Neutrophil (primary cell): ENCODE data around the gene SCAF11.
A peak's percentile ranks its signal among the peaks of the same experiment; 100 is the strongest.

Experiments used
- H3K27ac ChIP-seq: fragments of 200-600 bp; sonication (generic); 2 replicates; pipeline ENCODE4 v1.5.1; 2016; ENCODE audit warnings: mild to moderate bottlenecking, moderate library complexity
- H3K27me3 ChIP-seq: fragments of 200-600 bp; sonication (generic); 2 replicates; pipeline ENCODE4 v1.6.0; 2016; ENCODE audit warnings: mild to moderate bottlenecking
- H3K36me3 ChIP-seq: fragments of 200-600 bp; sonication (generic); 2 replicates; pipeline ENCODE4 v1.5.1; 2017
- H3K4me1 ChIP-seq, 2 experiments: fragments of 200-600 bp in 1 of 2; sonication (generic) in 1 of 2; 1 replicate in 1 of 2; 2 replicates in 1 of 2; pipeline versions ENCODE4 v1.5.1 to v1.6.1; 2013 to 2016; ENCODE audit warnings: low read depth in 1 of 2, low read length in 1 of 2, mild to moderate bottlenecking in 1 of 2, moderate library complexity in 1 of 2; ENCODE audit not compliant: control insufficient read depth in 1 of 2, insufficient read depth in 1 of 2
- H3K4me3 ChIP-seq, 2 experiments: fragments of 200-600 bp in 1 of 2; sonication (generic) in 1 of 2; 1 replicate in 1 of 2; 2 replicates in 1 of 2; pipeline ENCODE4 v1.5.1; 2013 to 2016; ENCODE audit warnings: low read depth in 1 of 2, low read length in 1 of 2, mild to moderate bottlenecking in 1 of 2, moderate library complexity in 1 of 2
- H3K9me3 ChIP-seq: fragments of 200-600 bp; sonication (generic); 2 replicates; pipeline ENCODE4 v1.5.1; 2016
- TF ChIP-seq, protein P1 (sequence below): fragments of 200-600 bp; sonication (generic); IDR thresholded peaks from 2 replicates; pipeline ENCODE4 v1.5.1; 2016; ENCODE audit warnings: antibody characterized with exemption

SCAF11 gene

DNA sequence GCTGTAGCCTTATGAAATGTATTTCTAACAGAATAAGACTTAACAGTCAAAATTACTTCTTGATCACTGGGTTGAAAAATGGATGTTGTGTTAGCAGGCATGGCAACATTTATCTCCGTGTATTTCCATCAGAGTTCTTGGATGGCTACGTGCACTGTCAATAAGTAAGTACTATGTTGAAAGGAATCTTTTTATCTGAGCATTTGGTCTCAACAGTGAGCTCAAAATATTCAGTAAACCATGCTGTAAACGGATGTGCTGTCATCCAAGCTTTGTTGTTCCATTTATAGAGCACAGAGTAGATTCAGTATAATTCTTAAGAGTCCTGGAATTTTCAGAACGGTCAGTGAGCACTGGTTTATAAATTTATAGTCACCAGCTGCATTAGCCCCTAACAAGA, 15.5 kb downstream of the SCAF11 start:
- H3K27ac ChIP-seq = peak overlapping the region; percentile 7
- no peaks in the 10 kb centered on the region for H3K9me3 ChIP-seq
- H3K4me3 ChIP-seq = no peak overlapping the region
- no peaks in the 10 kb centered on the region for H3K27me3 ChIP-seq
- TF ChIP-seq, protein P1, sequence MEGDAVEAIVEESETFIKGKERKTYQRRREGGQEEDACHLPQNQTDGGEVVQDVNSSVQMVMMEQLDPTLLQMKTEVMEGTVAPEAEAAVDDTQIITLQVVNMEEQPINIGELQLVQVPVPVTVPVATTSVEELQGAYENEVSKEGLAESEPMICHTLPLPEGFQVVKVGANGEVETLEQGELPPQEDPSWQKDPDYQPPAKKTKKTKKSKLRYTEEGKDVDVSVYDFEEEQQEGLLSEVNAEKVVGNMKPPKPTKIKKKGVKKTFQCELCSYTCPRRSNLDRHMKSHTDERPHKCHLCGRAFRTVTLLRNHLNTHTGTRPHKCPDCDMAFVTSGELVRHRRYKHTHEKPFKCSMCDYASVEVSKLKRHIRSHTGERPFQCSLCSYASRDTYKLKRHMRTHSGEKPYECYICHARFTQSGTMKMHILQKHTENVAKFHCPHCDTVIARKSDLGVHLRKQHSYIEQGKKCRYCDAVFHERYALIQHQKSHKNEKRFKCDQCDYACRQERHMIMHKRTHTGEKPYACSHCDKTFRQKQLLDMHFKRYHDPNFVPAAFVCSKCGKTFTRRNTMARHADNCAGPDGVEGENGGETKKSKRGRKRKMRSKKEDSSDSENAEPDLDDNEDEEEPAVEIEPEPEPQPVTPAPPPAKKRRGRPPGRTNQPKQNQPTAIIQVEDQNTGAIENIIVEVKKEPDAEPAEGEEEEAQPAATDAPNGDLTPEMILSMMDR = no peak
- H3K4me1 ChIP-seq = peaks cover 11 to 14% of the 10 kb centered on the region in 2 experiments
- H3K36me3 ChIP-seq = no peaks in the 10 kb centered on the region

DNA sequence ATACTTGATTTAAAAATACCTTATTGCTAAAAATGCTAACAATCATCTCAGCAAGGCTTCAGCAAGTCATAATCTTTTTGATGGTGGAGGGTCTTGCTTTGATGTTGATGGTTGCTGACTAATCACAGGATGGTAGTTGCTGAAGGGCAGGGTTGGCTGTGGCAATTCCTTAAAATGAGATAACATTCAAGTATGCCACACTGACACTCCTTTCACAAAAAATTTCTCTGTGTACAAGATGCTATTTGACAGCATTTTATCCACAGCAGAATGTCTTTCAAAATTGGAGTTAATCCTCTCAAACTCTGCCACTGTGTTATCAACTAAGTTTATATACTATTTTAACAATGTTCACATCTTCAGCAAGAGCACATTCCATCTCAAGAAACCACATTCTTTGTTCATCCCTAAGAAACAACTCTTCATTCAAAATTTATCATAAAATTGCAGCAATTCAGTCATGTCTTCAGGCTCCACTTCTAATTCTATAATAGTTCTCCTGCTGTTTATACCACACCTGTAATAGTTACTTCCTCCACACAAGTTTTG, 16.1 kb downstream of the SCAF11 start:
- H3K27me3 ChIP-seq = no peaks in the 10 kb centered on the region
- TF ChIP-seq, protein P1 = no peak

DNA sequence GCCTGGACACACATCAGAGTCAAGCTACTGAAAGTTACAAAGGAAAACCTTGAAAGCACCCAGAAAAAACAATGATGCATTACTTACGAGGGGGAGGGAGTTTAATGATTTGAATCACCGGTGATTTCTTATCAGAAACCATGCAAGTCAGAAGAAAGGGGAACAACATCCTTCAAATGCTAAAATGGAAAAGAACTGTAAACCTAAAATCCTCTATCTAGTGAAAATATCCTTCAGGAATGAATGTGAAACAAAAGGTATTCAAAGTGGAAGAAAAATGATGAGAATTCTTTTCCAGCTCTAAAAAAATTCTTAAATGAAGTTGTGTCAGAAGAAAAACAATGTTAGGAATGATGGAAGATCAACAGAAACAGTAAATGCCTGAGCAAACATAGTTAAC, 16.8 kb downstream of the SCAF11 start:
- TF ChIP-seq, protein P1 = no peak
- H3K4me3 ChIP-seq = no peak overlapping the region
- peak overlapping the region; percentile 53 for H3K27ac ChIP-seq
- no peaks in the 10 kb centered on the region for H3K36me3 ChIP-seq
- no peaks in the 10 kb centered on the region for H3K27me3 ChIP-seq
- peaks cover 4 to 14% of the 10 kb centered on the region in 2 experiments for H3K4me1 ChIP-seq
- no peaks in the 10 kb centered on the region for H3K9me3 ChIP-seq

More for the DNA sequence above, 16.1 kb downstream of the SCAF11 start:
- peak overlapping the region; percentile 53 for H3K27ac ChIP-seq
- H3K4me3 ChIP-seq = no peak overlapping the region
- H3K9me3 ChIP-seq = no peaks in the 10 kb centered on the region
- H3K36me3 ChIP-seq = no peaks in the 10 kb centered on the region
- peaks cover 5 to 14% of the 10 kb centered on the region in 2 experiments for H3K4me1 ChIP-seq

DNA sequence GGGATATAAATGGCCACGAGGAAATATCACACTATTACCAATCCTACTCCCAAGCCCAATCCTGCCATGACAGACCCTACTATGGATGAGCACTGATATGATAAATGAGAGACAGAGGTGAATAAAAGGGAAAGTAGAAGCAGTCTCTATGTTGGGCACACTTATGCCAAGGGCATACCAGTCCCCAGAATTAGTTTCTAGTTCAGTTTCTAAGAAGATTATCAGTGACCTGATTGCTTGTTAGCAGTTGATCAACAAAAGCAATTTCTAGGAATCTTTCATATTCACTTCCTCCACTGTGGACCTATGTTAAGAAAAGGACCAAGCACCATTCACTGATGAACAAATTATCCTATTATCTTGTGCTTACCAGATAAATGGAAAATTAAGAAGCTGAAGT, 20.0 kb downstream of the SCAF11 start:
- Histone ChIP-seq H3K36me3 (no peaks in the 10 kb centered on the region), H3K4me1 (peaks cover 7 to 10% of the 10 kb centered on the region in 2 experiments), H3K27ac (no peak overlapping the region), H3K27me3 (no peaks in the 10 kb centered on the region), H3K9me3 (no peaks in the 10 kb centered on the region), H3K4me3 (no peak overlapping the region)
- TF ChIP-seq, protein P1 = no peak

DNA sequence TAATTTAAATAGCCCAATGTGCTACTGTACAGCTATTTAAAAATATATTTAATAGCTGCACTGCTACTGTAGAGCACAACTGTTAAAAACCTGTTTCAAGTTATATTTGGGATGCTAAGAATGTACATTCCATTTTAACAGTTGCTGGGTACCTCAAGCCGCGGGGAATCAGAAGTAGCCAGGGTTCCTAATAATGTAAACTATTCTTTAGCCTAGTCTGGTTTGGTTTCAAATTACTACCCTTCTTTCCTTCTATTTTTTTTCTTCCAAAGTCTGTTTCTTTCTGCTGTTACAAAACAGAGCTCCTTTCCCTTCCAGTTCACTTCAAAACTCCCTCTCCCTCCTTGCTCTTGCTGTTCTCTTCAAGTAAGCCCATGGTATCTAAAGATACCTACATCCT, 21.3 kb downstream of the SCAF11 start:
- no peaks in the 10 kb centered on the region for H3K36me3 ChIP-seq
- H3K4me3 ChIP-seq = no peak overlapping the region
- H3K9me3 ChIP-seq = no peaks in the 10 kb centered on the region
- TF ChIP-seq, protein P1 = no peak
- no peaks in the 10 kb centered on the region for H3K27me3 ChIP-seq
- H3K4me1 ChIP-seq = peaks cover 7 to 8% of the 10 kb centered on the region in 2 experiments
- peak overlapping the region; percentile 13 for H3K27ac ChIP-seq
